ENCODE measurements around the gene UROS. TPM values are rescaled to one million over a fixed set of nuclear protein-coding genes. Genes with fewer than 3 reads are reported as not detected.

The UROS gene
- total RNA-seq, 1 experiment from 2014 or later: 93.6 TPM

DNA sequence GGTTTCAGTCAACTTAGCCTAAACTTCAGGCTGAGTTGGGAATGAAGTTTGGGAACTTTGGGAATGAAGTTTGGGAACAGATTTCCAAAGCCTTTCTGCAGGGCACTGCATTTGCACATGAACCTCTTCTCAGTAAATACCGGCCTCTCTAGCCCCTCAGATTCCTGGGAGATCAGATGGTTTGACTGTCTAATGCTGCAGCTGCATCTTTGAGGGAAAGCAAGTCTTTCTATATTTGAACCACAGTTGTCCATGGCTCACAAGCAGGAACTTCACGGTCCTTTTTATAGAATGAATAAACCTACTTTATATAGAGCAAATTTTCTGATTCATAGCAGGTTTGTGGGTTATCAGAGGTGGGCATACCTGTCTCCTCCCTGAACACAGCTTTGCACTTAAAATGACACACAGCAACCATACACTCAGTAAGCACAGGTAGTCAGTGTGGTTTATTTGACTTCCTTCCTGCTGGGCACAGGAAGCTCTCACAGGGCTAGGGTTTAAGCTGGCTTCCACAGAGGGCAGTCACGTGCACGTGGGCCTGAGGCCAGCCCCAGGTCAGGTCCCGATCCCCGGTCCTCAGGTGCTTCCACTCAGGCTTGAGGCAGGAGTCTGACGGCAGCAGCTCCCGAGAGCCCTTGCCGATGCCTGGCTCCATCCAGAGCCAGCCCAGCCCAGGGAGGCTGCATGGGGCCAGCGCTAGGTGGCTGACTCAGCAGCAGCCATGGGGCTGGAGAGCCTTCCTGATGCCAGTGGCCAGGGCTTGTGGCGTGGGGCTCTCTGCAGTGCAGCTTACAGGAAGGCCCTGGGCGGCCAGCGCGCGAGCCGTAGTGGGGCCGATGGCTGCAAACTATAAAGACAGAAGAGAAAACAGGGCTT, 34.7 kb downstream of the UROS start:
- DNase-seq (ENCODE audit: low read depth): no peak

- DNase-seq (ENCODE audit: low read depth): no peak
Measured at GRCh38 chr10:125785791-125786190, 37.3 kb downstream of the UROS start.

GRCh38 chr10:125783957-125784356, 39.1 kb downstream of the UROS start:
- DNase-seq (ENCODE audit: low read depth): no peak

DNA sequence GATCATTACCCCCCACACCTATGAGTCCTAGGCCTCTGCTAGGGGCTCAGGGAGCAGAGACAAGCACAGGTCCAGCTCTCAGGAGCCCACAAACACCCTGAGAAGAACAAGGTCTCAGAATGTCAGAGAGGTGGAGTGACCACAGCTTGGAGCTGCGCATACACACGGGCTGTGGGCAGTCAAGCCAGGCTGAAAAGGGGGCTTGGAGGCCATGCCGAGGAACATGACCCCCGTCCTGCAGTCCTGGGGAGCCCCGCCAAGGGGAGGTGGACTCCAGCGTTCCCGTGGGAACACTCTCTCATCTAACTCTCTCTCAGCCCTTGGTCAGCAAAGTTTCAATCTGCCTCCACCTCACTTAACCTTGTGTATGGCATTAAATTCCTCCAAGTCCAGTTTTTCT, 39.6 kb downstream of the UROS start:
- no peak for DNase-seq (ENCODE audit: low read depth)

DNA sequence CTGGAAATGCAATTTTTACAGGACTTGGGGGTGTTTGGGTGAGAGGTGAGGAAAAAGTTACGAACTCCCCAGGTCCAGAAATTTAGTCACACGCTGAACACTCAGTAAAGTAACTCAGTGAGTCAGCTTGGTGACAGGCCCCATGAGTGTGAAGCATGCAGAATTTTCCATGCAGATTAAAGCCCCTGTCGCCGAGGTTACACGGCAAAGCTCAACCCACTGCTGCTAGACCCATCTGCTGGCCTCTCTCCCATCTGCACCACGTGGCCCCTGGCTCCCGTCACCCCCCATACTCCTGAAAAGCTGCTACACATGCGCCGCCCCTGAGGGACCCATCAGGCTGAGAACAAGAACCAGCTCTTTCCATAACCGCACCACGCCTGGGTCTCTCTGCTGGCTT, 40.4 kb downstream of the UROS start:
- no peak for DNase-seq (ENCODE audit: low read depth)

GRCh38 chr10:125782054-125782453, 41.0 kb downstream of the UROS start:
- no peak for DNase-seq (ENCODE audit: low read depth)

DNA sequence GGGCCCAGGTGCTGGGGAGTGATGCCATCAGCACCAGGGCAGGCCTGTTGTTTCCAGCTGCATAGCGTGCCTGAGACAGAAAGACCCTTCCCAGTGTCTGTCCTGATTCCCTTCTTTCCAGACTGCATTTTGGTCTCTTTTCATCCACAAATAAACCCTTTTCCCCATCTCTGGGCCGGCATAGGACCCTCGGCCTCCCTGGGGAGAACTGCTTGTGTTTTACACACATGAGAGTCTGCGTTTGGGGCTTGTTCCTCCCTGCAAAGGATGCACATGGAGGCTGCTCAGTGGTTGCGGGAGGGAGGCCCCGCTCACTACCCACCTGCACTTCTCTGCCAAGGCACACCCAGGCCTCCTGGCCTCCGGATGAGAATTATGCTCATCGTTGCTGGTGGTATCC, 41.7 kb downstream of the UROS start:
- DNase-seq (ENCODE audit: low read depth): no peak

GRCh38 chr10:125779403-125780327, 43.4 kb downstream of the UROS start:
- DNase-seq (ENCODE audit: low read depth): peak; percentile 46

DNA sequence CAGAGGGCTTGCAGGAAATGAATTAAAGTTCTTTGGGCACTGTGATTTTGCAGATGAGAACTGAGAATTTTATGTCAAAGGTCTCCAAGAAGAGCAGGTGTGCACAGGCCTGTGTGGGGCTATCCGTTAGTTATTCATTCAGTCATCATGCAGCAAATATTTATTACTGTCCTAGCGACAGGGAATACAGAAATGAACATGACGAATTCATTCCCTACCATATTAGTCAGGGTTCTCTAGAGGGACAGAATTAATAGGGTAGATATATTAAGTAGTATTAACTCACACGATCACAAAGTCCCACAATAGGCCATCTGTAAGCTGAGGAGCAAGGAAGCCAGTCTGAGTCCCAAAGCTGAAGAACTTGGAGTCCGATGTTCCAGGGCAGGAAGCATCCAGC, 44.5 kb downstream of the UROS start:
- DNase-seq (ENCODE audit: low read depth): no peak

- no peak for DNase-seq (ENCODE audit: low read depth)
Measured at GRCh38 chr10:125777806-125778205, 45.3 kb downstream of the UROS start.

GRCh38 chr10:125775491-125776106, 47.5 kb downstream of the UROS start, which contains the start of gene MMP21:
MMP21 (minus strand) TSS chr10:125775821; CDS start chr10:125775821, 0 bp downstream.
- DNase-seq (ENCODE audit: low read depth): no peak

GRCh38 chr10:125774581-125775191, 48.4 kb downstream of the UROS start:
- DNase-seq (ENCODE audit: low read depth): no peak

GRCh38 chr10:125773687-125774543, 49.1 kb downstream of the UROS start:
- no peak for DNase-seq (ENCODE audit: low read depth)

- DNase-seq (ENCODE audit: low read depth): no peak
Measured at GRCh38 chr10:125772864-125773180, 50.2 kb downstream of the UROS start.

- DNase-seq (ENCODE audit: low read depth): no peak
Measured at GRCh38 chr10:125772112-125772863, 50.8 kb downstream of the UROS start.

DNA sequence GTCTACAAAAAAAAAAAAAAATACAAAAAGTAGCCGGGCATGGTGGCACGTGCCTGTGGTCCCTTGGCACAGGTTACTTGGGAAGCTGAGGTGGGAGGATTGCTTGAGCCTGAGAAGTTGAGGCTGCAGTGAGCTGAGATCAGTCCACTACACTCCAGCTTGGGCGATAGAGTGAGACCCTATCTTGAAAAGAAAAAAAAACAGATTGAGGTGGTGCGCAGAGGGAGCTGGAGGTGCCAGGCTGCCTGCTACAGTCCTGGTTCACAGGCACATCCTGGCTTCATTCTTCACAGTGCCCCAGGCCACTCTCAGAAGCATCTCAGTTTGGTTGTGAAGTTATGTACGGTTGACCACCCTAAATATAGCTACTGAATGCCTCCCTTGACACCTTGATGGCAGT, 52.2 kb downstream of the UROS start:
- no peak for DNase-seq (ENCODE audit: low read depth)

- no peak for DNase-seq (ENCODE audit: low read depth)
Measured at GRCh38 chr10:125769175-125769574, 53.9 kb downstream of the UROS start.

GRCh38 chr10:125768219-125768855, 54.7 kb downstream of the UROS start:
- DNase-seq (ENCODE audit: low read depth): peak; percentile 9

DNA sequence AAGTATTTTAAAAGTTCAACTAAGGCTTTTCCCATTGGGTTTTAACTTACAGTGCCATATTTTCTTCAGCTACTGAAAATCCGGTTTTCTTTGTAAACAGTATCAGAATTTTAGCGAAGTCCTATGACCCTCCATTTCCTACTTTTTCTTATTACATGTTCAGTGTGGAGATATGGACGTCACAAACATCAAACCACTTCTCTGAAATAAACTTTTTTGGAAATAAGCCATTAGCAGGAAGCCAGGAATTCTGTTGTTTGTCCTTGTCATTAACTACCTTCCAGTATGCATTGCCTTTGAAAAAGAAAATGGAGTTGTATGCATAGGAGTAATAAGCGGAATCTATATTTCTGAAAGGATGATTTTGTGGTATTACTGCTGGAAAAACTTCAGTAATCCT, 56.5 kb downstream of the UROS start:
- DNase-seq (ENCODE audit: low read depth): no peak

Data from LHCN-M2 (cell line).